Uterus (tissue), 4 donors: ENCODE results near the gene ISCA2. TPM values are rescaled to one million over a fixed set of nuclear protein-coding genes. Genes with fewer than 3 reads are reported as not detected.

Source experiments
- DNase-seq, 2 donors: peaks; one replicate each; pipeline ENCODE4 v3.0.0-alpha.2; 2019 to 2020
- H3K27ac ChIP-seq, 2 donors: fragments of 200-600 bp; sonication (generic); 1 replicate in 1 of 2; 2 replicates in 1 of 2; pipeline ENCODE4 v1.5.1; 2016 to 2018
- H3K27me3 ChIP-seq, 2 donors: fragments of 200-600 bp; sonication (generic); one replicate each; pipeline ENCODE4 v1.5.1; 2018 to 2019; ENCODE audit warnings: control low read depth in 1 of 2
- H3K36me3 ChIP-seq, 2 donors: fragments of 200-600 bp; sonication (generic); one replicate each; pipeline ENCODE4 v1.5.1; 2019; ENCODE audit warnings: control low read depth in 1 of 2
- H3K4me1 ChIP-seq, 2 donors: fragments of 200-600 bp; sonication (generic); one replicate each; pipeline ENCODE4 v1.5.1; 2018 to 2019; ENCODE audit warnings: control low read depth in 1 of 2
- H3K4me3 ChIP-seq, 2 donors: fragments of 200-600 bp; sonication (generic); 1 replicate in 1 of 2; 2 replicates in 1 of 2; pipeline ENCODE4 v1.5.1; 2018 to 2019; ENCODE audit warnings: mild to moderate bottlenecking in 1 of 2
- H3K9me3 ChIP-seq, 2 donors: fragments of 200-600 bp; sonication (generic); one replicate each; pipeline ENCODE4 v1.5.1; 2019; ENCODE audit warnings: control low read depth in 1 of 2
- CTCF ChIP-seq, 4 experiments: fragments of 200-600 bp in 2 of 4; fragments of 450-650 bp in 2 of 4; sonication (generic) in 2 of 4; IDR thresholded peaks; one replicate each; pipeline ENCODE4 v1.5.1; 2016 to 2019; ENCODE audit warnings: antibody characterized with exemption in 4 of 4, mild to moderate bottlenecking in 2 of 4, moderate library complexity in 1 of 4
- POLR2A ChIP-seq, 2 donors: fragments of 450-650 bp; IDR thresholded peaks; one replicate each; pipeline ENCODE4 v1.6.1; 2016; ENCODE audit warnings: antibody characterized with exemption in 2 of 2, mild to moderate bottlenecking in 1 of 2, moderate library complexity in 1 of 2
- intact Hi-C: fragments of 100-400 bp; cut with DNase I; formaldehyde crosslinking; loops from one replicate; pipeline ENCODE4 v1.15.1; 2023; ENCODE audit warnings: low total_unique reads
- total RNA-seq, 4 donors: library from RNA; depleted of rRNA in 3 of 4; stranded (reverse); fragments of >200 nt in 3 of 4; gene quantifications; one replicate each; pipeline versions ENCODE4 v1.1.0 to v1.2.4, GENCODE V29; 2014 to 2023
- donor health status: DM: yes; HTN: yes; CAD: no.

Gene ISCA2
- total RNA-seq, 4 donors from 2014 or later = 1.0 to 22.2 (median 11.0) TPM

- Histone ChIP-seq H3K27ac (no peak overlapping the region), H3K9me3 (no peaks in the 10 kb centered on the region), H3K4me3 (no peak overlapping the region), H3K36me3 (no peaks in the 10 kb centered on the region), H3K4me1 (no peaks in the 10 kb centered on the region), H3K27me3 (no peaks in the 10 kb centered on the region)
- TF ChIP-seq POLR2A (IDR thresholded peaks at IDR 0.05) (no peak), CTCF (IDR thresholded peaks at IDR 0.05) (no peak)
- intact Hi-C loops = no loop called here
- DNase-seq = no peak
Measured at GRCh38 chr14:74483321-74483720, 10.2 kb upstream of the ISCA2 start.

DNA sequence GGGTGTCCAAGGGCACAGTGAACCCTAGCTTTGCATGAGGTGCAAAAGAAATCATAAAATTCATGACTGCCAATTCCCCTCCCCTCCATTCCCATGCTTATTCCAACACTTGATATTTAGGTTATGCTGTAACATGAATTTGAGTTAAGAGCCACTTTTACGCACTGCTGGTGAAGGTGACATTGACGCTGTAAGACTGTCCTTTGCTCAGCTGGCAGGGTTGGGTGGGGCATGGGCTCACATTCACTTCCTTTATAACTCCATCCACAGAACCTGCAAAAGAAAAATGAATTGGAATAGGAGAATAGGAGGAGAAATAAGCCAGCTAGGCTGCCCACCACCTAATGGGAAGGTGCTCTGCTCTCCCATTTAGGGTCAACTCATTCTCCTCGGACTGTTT lies 7.4 kb upstream of the ISCA2 start:
- no peak for DNase-seq
- Histone ChIP-seq H3K36me3 (no peaks in the 10 kb centered on the region), H3K4me1 (peaks cover 0 to 8% of the 10 kb centered on the region in 2 donors), H3K27ac (no peak overlapping the region), H3K27me3 (no peaks in the 10 kb centered on the region), H3K4me3 (no peak overlapping the region), H3K9me3 (no peaks in the 10 kb centered on the region)
- intact Hi-C loops = no loop called here
- TF ChIP-seq POLR2A (IDR thresholded peaks at IDR 0.05) = no peak
- TF ChIP-seq CTCF (IDR thresholded peaks at IDR 0.05) = no peak

GRCh38 chr14:74488786-74489397 lies 4.7 kb upstream of the ISCA2 start:
- TF ChIP-seq POLR2A (IDR thresholded peaks at IDR 0.05) (no peak), CTCF (IDR thresholded peaks at IDR 0.05) (no peak)
- H3K4me1 ChIP-seq = peaks cover 0 to 8% of the 10 kb centered on the region in 2 donors
- peak overlapping the region in 1 of 2 donors; percentile 11 for H3K27ac ChIP-seq
- H3K4me3 ChIP-seq = no peak overlapping the region
- intact Hi-C loops = no loop called here
- H3K36me3 ChIP-seq = no peaks in the 10 kb centered on the region
- no peaks in the 10 kb centered on the region for H3K27me3 ChIP-seq
- H3K9me3 ChIP-seq = no peaks in the 10 kb centered on the region
- DNase-seq = no peak

DNA sequence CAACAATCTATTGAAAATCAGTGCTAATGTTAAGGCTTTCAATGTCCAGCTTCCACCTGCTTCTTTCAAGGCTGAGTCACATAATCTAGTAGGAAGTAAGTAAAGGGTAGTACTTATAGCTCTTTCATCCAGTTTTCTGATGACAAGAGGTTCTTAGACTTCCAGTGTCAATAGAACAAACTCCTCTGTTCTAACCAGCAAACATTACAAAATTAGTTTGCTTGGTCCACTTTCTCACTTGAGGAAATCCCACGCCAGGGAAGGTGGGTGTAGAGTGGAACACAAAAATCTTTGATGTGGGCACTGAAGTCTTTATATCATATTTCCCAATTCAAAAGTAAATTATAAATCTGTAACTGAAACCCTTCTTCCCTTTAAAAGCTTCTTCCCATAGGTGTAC lies 3.1 kb upstream of the ISCA2 start:
- no peaks in the 10 kb centered on the region for H3K27me3 ChIP-seq
- TF ChIP-seq POLR2A (IDR thresholded peaks at IDR 0.05) (no peak), CTCF (IDR thresholded peaks at IDR 0.05) (no peak)
- intact Hi-C loops = no loop called here
- H3K4me3 ChIP-seq = no peak overlapping the region
- no peaks in the 10 kb centered on the region for H3K36me3 ChIP-seq
- H3K9me3 ChIP-seq = no peaks in the 10 kb centered on the region
- no peak for DNase-seq
- H3K27ac ChIP-seq = no peak overlapping the region
- H3K4me1 ChIP-seq = peaks cover 0 to 8% of the 10 kb centered on the region in 2 donors

GRCh38 chr14:74491956-74492775 lies 1.4 kb upstream of the ISCA2 start:
- Histone ChIP-seq H3K27ac (peak overlapping the region; percentile 98 to 99), H3K4me1 (peaks cover 0 to 8% of the 10 kb centered on the region in 2 donors), H3K9me3 (no peaks in the 10 kb centered on the region), H3K36me3 (no peaks in the 10 kb centered on the region), H3K4me3 (peak overlapping the region; percentile 82 to 92), H3K27me3 (no peaks in the 10 kb centered on the region)
- intact Hi-C loops = no loop called here
- no peak for DNase-seq
- TF ChIP-seq POLR2A (IDR thresholded peaks at IDR 0.05) = no peak
- TF ChIP-seq CTCF (IDR thresholded peaks at IDR 0.05) = peak in 1 of 4 experiments; percentile 13
